Measurements from ENCODE around the gene RPL11. TPM values are rescaled to one million over a fixed set of nuclear protein-coding genes. Genes with fewer than 3 reads are reported as not detected.

Gene RPL11
- total and polyA plus RNA-seq, 2 of the 8 experiments (the other 6 are each of a cell fraction or from before 2014, with no cell fraction given), result 1,192 to 1,426 TPM

GRCh38 chr1:23726686-23727085 is 35.1 kb downstream of the RPL11 start:
- Histone ChIP-seq H2BK15ac (ENCODE audit: low read length) (no peak overlapping the region), H2BK20ac (ENCODE audit: low read length) (no peak overlapping the region), H2BK5ac (ENCODE audit: low read depth, low read length) (no peak overlapping the region), H3K27ac (ENCODE audit: low read depth, low read length) (no peak overlapping the region), H3K79me2 (ENCODE audit: control insufficient read depth in 1 of 2, insufficient read depth in 2 of 2, low read length in 2 of 2) (0 out of 4 replicates have a peak, but pooled peaks cover 0 to 2% of the 10 kb centered on the region in 2 experiments), H2BK120ac (replicated peaks; ENCODE audit: low read depth, low read length) (no peak overlapping the region), H3K23me2 (ENCODE audit: low read depth, low read length) (no peaks in the 10 kb centered on the region), H3K4me3 (ENCODE audit: extremely low read depth in 1 of 4, insufficient read depth in 2 of 4, low read depth in 3 of 4, low read length in 4 of 4) (no peak overlapping the region), H3K18ac (ENCODE audit: extremely low read depth, low read length) (no peak overlapping the region), H3K56ac (replicated peaks; ENCODE audit: insufficient read length, low read depth, low read length) (no peak overlapping the region), H3K79me1 (ENCODE audit: low read depth, low read length) (no peaks in the 10 kb centered on the region), H3K9me3 (ENCODE audit: insufficient read depth in 2 of 2, low read depth in 1 of 2, low read length in 1 of 2) (no peaks in the 10 kb centered on the region), H4K20me1 (replicated peaks in 1 of 2; ENCODE audit: control insufficient read depth in 1 of 2, insufficient read depth in 2 of 2, low read length in 2 of 2) (peaks cover 0 to 5% of the 10 kb centered on the region in 2 experiments), H3K4me2 (ENCODE audit: insufficient read depth in 1 of 2, low read depth in 2 of 2, low read length in 2 of 2) (no peak overlapping the region), H2BK12ac (ENCODE audit: low read depth, low read length) (no peak overlapping the region), H3K14ac (ENCODE audit: insufficient read length) (no peak overlapping the region), H2AK5ac (ENCODE audit: low read depth, low read length) (no peak overlapping the region), H3K27me3 (replicated peaks in 1 of 4; ENCODE audit: control insufficient read depth in 3 of 4, extremely low read depth in 1 of 4, insufficient read depth in 3 of 4, low read length in 3 of 4) (no peaks in the 10 kb centered on the region), H4K91ac (replicated peaks; ENCODE audit: insufficient read length, low read length) (no peak overlapping the region), H4K5ac (ENCODE audit: insufficient read length, low read depth, low read length) (no peak overlapping the region), H3K9ac (replicated peaks in 1 of 4; ENCODE audit: extremely low read depth in 1 of 4, low read depth in 3 of 4, low read length in 3 of 4) (no peak overlapping the region), H4K8ac (ENCODE audit: extremely low read depth, insufficient read depth, low read length) (no peak overlapping the region), H3K4ac (replicated peaks; ENCODE audit: insufficient read length, low read depth, low read length) (no peak overlapping the region), H3K23ac (ENCODE audit: insufficient read length) (no peak overlapping the region), H3K36me3 (ENCODE audit: control insufficient read depth in 2 of 4, insufficient read depth in 4 of 4, low read length in 3 of 4) (no peaks in the 10 kb centered on the region), H3K4me1 (replicated peaks in 1 of 4; ENCODE audit: control insufficient read depth in 3 of 4, insufficient read depth in 4 of 4, low read length in 3 of 4) (no peaks in the 10 kb centered on the region), H2AFZ (ENCODE audit: low read length) (no peak overlapping the region)
- FAIRE-seq (no peak), DNase-seq (ENCODE audit: low read depth in 1 of 2, low spot score in 2 of 2) (no peak)
- TF ChIP-seq TAF7 (optimal IDR thresholded peaks at IDR 0.05; ENCODE audit: borderline replicate concordance, low read depth, low read length) (no peak), TAF1 (IDR thresholded peaks at IDR 0.05; ENCODE audit: low read depth, low read length) (no peak), SIRT6 (IDR thresholded peaks at IDR 0.05; ENCODE audit: low read length) (no peak), TBP (IDR thresholded peaks at IDR 0.05; ENCODE audit: low read depth, low read length) (no peak), BACH1 (IDR thresholded peaks at IDR 0.05; ENCODE audit: low read length) (no peak), JUND (IDR thresholded peaks at IDR 0.05; ENCODE audit: low read length) (no peak), ASH2L (IDR thresholded peaks at IDR 0.05; ENCODE audit: low read length) (no peak)
- POLR2A ChIA-PET (ENCODE audit: partially characterized antibody), result interaction anchor here (1.3 to 2.2 kb wide), 2 partner anchors 28 to 31 kb away, joined by 5 to 9 read pairs; no protein-coding TSS in a partner anchor
- CTCF ChIA-PET (ENCODE audit: partially characterized antibody), result interaction anchor here (1.4 to 2.0 kb wide), 2 partner anchors 9 to 45 kb away, joined by 4 to 8 read pairs; no protein-coding TSS in a partner anchor
- WGBS, 2 experiments (ENCODE audit: extremely low coverage in 1 of 2, insufficient coverage in 1 of 2, insufficient read length in 1 of 2, insufficient replicate concordance in 2 of 2, low coverage in 1 of 2, low lambda C conversion rate in 2 of 2, missing lambda C conversion rate in 1 of 2), result 90% methylated on average over 2 of the region's 2 CpGs; no CpG with 5 or more reads in 1 of the 2 experiments

Data from H1 (cell line).